Caki2 (cell line): Measurements from ENCODE around the gene POLR3G. TPM values are rescaled to one million over a fixed set of nuclear protein-coding genes. Genes with fewer than 3 reads are reported as not detected.
A peak's percentile ranks its signal among the peaks of the same experiment; 100 is the strongest.

Experiments used
- DNase-seq: peaks from one replicate; pipeline ENCODE4 v3.0.0-alpha.2; 2015; ENCODE audit warnings: low read depth
- in situ Hi-C: cut with HindIII; loops from 2 replicates; pipeline ENCODE4 v1.10.0; 2016; ENCODE audit warnings: low sequenced_read_pairs, low pct_unique_long_range_greater_than_20kb, mixed read lengths
- total RNA-seq: library from RNA; depleted of rRNA; stranded (reverse); fragments of >200 nt; shearing (Covaris generic); gene quantifications from 2 replicates; pipeline ENCODE4 v1.2.3, GENCODE V29; 2014; ENCODE audit warnings: low replicate concordance

Gene POLR3G
- total RNA-seq, 1 experiment from 2014 or later, result 2.3 TPM

GRCh38 chr5:90488791-90489190 lies 14.1 kb downstream of the POLR3G start:
- in situ Hi-C loops, result no loop called here
- no peak for DNase-seq

- in situ Hi-C loops, result no loop called here
Measured at GRCh38 chr5:90494043-90494442, 19.4 kb downstream of the POLR3G start.

GRCh38 chr5:90495146-90495545 lies 20.5 kb downstream of the POLR3G start:
- in situ Hi-C loops, result no loop called here

More at GRCh38 chr5:90494043-90494442, 19.4 kb downstream of the POLR3G start:
- DNase-seq, result no peak

GRCh38 chr5:90503596-90503995 lies 28.9 kb downstream of the POLR3G start:
- in situ Hi-C loops, result no loop called here
- no peak for DNase-seq

More at GRCh38 chr5:90495146-90495545, 20.5 kb downstream of the POLR3G start:
- DNase-seq, result no peak

GRCh38 chr5:90504743-90505142 lies 30.1 kb downstream of the POLR3G start:
- no peak for DNase-seq
- in situ Hi-C loops, result no loop called here

DNA sequence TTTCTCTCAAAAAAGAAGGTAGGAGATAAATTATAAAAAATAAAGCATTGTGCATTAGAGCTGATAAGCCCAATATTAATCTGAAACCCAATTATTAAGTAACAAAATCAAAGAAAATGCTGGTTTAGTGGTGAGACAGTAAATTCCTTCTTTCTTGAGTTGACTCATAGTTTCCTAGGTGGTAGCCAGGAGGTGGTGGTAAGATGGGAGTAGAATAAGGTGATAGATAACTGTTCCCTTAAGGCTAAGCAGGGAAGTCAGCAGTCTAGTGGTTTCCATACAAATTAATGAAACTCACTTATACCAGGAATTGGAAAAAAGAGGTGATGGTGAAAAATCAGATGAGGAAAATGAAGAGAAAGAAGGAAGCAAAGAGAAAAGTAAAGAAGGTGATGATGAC lies 31.6 kb downstream of the POLR3G start:
- in situ Hi-C loops, result no loop called here
- DNase-seq, result no peak

DNA sequence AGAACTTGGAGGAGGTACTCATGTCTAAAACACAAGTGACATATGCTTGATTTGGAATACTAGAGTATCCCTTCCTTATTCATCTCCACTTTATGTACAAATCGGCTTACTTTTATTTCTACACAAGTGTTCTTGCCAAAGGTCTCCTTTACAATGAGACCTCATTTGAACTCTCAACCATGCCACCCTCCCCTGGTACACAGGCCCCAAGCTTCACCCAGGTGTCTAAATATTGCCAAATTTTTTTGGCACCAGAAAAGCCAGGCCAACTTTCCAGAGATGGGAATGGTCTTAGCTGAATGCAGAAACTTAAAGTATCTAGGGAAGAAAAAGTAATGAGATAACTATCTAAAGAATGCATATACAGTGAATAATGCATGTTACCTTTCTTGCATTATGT lies 35.8 kb downstream of the POLR3G start:
- in situ Hi-C loops, result no loop called here
- DNase-seq, result no peak

- DNase-seq, result no peak
- in situ Hi-C loops, result no loop called here
Measured at GRCh38 chr5:90514520-90514919, 39.9 kb downstream of the POLR3G start.

DNA sequence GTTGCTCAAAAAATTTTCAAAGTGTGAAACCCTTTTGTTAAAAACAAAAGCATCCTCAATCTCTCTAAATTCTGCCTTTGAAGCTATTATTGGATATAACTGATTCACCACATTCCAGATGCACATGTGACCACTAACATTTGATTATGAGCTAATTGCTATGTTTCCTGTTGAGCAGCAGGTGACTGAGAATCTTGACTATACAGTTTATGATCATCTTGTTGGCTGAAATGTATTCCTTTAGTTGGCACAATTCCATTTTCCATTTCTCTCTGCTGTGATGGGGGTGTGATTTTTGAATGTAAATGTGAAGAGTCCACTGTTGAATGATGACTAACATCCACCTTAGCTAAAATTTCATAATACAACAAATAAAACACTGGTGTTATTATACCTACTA lies 44.0 kb downstream of the POLR3G start:
- DNase-seq, result peak; percentile 4
- in situ Hi-C loops, result no loop called here

- no peak for DNase-seq
- in situ Hi-C loops, result no loop called here
Measured at GRCh38 chr5:90519081-90519480, 44.4 kb downstream of the POLR3G start.

- in situ Hi-C loops, result no loop called here
- peak; percentile 14 for DNase-seq
Measured at GRCh38 chr5:90528601-90529193, 54.0 kb downstream of the POLR3G start.

GRCh38 chr5:90529194-90529938 lies 54.7 kb downstream of the POLR3G start, which contains the start of gene LYSMD3:
Gene LYSMD3 (minus strand): TSS chr5:90529584. CDS start chr5:90525289, 4,295 bp downstream.
- DNase-seq, result peak; percentile 92
- in situ Hi-C loops, result no loop called here

DNA sequence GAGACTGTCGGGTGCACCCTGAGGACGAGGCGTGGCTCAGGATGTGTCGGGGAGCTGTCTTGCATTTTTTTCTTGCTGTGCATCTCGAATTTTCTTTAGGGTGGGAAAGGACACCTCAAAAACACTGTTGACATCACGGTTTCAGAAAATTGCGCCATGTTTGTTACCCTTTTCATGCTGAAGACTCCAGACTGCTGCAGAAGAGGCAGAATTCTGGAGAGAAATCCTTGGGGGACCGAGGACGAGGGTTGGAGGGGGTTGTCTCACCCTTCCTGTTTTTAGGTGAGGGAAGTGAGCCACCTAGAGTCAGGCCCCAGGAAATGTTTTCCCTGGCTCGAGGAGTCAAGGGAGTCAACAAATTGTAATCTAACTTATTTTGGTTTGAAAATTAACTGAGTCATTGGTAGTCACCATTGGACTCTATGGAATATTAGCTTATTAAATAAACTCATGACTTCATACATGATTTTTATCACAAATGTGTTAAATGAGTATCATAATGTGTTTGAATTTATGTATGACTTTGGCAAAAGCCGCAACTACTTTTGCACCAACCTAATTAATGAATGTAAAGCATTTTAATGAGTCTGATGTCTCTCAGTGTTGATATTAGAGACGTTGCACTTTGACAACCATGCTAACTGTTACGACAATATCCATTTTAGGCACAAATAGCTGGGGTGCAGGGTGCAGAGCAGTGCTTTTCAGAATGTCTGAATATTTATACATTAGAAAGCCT lies 55.4 kb downstream of the POLR3G start:
- in situ Hi-C loops, result no loop called here

DNA sequence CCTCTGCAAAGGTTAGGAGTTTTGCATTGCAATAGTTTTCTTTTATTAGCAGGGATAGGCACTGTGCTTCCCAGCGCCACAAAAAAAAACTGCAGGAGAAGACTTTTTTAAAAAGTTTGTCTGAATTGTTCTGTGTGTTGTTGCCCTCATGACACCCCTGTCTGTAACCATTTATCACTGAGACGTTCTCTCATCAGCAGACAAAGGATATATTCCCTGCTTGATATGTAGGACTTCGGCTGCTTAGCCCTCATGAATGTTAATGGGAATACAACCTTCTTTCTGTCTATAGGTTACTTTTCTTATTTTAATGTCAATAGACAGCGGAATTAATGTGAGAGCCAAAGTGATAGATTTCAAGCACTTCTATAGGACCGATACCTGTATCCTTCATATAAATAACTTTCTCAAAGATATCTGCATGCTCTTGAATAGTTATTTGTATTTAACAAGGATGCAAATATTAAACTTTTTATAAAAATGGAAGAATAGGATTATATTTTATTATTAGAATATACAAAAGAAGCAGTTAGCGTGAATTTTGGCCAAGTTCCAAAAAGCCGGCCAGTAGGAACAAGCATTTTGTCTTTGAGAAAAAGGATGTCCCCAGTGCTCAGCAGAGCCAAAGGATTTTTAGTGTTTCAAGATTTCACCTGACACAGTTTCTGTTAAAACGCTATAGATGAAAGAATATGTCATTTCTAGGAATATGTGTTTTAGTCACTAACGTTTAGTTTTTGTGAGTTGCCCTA lies 56.2 kb downstream of the POLR3G start:
- in situ Hi-C loops, result no loop called here

More for the DNA sequence above, 55.4 kb downstream of the POLR3G start:
- peak; percentile 76 for DNase-seq

GRCh38 chr5:90533794-90534193 lies 59.1 kb downstream of the POLR3G start:
- in situ Hi-C loops, result no loop called here
- no peak for DNase-seq

More for the DNA sequence above, 56.2 kb downstream of the POLR3G start:
- no peak for DNase-seq

DNA sequence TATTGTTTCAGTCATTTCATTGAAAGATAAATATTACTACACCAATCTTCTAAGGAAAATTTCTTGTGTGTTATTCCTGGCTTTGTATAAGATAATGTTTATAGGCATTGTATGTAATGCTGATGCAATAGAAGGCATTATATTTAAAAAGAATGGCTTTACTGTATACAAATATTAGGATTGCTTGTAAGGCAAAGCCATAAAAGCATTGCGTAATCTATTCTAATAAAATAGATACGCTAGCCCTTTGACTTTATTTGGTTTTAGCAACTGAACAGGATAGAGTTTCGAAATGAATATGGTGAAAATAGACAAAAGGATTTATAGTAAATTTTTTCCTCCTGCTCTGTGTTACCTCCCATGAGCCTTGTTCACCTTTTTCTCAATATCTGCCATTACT lies 60.3 kb downstream of the POLR3G start:
- in situ Hi-C loops, result no loop called here
- DNase-seq, result no peak

- in situ Hi-C loops, result no loop called here
- DNase-seq, result no peak
Measured at GRCh38 chr5:90542827-90543519, 68.3 kb downstream of the POLR3G start.

DNA sequence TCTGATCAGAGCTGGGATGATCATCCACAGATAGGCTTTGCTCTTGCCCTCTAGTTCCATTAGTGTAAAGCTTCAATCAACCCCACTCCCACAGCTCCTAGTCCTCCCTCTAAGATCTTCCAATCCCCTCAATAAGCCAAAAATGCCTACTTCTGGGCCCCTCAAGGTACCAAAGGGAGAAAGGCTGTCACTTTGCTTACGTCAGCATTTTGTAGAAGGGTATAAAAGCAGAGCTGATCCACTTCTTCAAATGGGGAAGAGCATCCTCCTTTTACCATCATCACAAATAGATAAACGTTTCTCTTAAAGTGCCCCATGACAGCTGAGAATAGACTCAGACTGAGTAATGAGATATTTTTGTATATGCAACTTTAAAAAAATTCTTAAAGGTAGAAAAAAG lies 70.8 kb downstream of the POLR3G start:
- in situ Hi-C loops, result no loop called here

More for the DNA sequence above, 70.8 kb downstream of the POLR3G start:
- DNase-seq, result no peak
